Measurements from ENCODE around the gene PTPN7.

Gene PTPN7

GRCh38 chr1:202130297-202130721, 30.1 kb downstream of the PTPN7 start:
- Histone ChIP-seq H3K9me3 (ENCODE audit: insufficient read depth, low read depth, low read length) (no peaks in the 10 kb centered on the region), H3K27me3 (ENCODE audit: insufficient read depth, low read length) (no peaks in the 10 kb centered on the region), H3K27ac (ENCODE audit: low read length) (no peak overlapping the region), H3K4me1 (ENCODE audit: insufficient read depth, low read length) (no peaks in the 10 kb centered on the region), H3K36me3 (ENCODE audit: insufficient read depth, low read depth, low read length) (peaks cover 29% of the 10 kb centered on the region), H3K4me3 (ENCODE audit: low read length) (no peak overlapping the region), H3K9ac (ENCODE audit: low read depth, low read length) (no peak overlapping the region)

DNA sequence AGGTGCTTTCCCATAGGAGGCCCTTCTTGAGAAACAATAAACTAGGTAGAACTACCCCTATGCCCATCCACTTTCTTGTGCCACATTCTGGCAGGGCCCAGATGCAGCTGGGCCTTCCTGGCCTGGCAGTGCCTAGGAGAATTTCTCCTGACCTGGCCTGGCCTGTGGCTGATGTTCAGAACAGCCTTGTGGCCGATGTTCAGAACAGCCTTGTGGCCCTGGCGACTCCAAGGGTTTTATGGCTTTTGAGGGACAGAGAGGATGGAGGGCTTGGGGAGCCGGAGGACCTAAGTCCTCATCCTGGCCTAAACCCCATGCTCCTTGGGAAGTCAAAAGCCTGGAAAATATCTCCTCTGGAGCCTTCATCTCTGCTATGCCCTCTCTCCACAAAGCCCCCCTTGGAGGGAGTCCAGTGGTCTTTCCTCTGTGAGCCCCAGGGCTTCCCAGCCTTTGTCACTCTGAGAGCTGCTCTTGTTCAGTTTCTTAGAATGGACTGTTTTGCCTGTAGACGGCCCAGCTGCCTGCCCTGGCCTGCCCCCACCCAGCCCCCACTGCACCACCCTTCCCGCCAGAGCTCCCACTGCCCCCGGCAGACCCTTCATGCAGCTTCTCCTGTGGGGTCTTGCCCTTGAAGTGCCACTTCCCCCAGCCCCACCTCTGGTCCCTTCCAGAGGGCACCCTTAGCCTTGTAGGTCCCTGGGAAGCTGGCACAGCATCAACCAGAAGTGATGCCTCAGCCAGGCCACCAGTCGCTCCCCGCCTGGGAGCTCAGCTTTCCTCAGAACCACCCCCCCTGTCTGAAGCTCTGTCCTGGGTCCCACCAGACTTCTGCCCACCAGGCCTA, 30.7 kb downstream of the PTPN7 start:
- no peaks in the 10 kb centered on the region for H3K27me3 ChIP-seq (ENCODE audit: insufficient read depth, low read length)
- peaks cover 25% of the 10 kb centered on the region for H3K36me3 ChIP-seq (ENCODE audit: insufficient read depth, low read depth, low read length)
- H3K4me1 ChIP-seq (ENCODE audit: insufficient read depth, low read length), result no peaks in the 10 kb centered on the region
- no peak overlapping the region for H3K9ac ChIP-seq (ENCODE audit: low read depth, low read length)
- no peak overlapping the region for H3K4me3 ChIP-seq (ENCODE audit: low read length)
- H3K9me3 ChIP-seq (ENCODE audit: insufficient read depth, low read depth, low read length), result no peaks in the 10 kb centered on the region
- no peak overlapping the region for H3K27ac ChIP-seq (ENCODE audit: low read length)

DNA sequence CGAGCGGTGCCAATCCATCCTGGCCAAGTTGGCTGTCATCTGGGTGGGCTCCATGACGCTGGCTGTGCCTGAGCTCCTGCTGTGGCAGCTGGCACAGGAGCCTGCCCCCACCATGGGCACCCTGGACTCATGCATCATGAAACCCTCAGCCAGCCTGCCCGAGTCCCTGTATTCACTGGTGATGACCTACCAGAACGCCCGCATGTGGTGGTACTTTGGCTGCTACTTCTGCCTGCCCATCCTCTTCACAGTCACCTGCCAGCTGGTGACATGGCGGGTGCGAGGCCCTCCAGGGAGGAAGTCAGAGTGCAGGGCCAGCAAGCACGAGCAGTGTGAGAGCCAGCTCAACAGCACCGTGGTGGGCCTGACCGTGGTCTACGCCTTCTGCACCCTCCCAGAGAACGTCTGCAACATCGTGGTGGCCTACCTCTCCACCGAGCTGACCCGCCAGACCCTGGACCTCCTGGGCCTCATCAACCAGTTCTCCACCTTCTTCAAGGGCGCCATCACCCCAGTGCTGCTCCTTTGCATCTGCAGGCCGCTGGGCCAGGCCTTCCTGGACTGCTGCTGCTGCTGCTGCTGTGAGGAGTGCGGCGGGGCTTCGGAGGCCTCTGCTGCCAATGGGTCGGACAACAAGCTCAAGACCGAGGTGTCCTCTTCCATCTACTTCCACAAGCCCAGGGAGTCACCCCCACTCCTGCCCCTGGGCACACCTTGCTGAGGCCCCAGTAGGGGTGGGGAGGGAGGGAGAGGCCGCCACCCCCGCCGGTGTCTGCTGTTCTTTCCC, 32.4 kb downstream of the PTPN7 start:
- Histone ChIP-seq H3K27ac (ENCODE audit: low read length) (no peak overlapping the region), H3K36me3 (ENCODE audit: insufficient read depth, low read depth, low read length) (peaks cover 10% of the 10 kb centered on the region), H3K9ac (ENCODE audit: low read depth, low read length) (no peak overlapping the region), H3K27me3 (ENCODE audit: insufficient read depth, low read length) (no peaks in the 10 kb centered on the region), H3K4me1 (ENCODE audit: insufficient read depth, low read length) (no peaks in the 10 kb centered on the region), H3K9me3 (ENCODE audit: insufficient read depth, low read depth, low read length) (no peaks in the 10 kb centered on the region), H3K4me3 (ENCODE audit: low read length) (no peak overlapping the region)

- H3K36me3 ChIP-seq (ENCODE audit: insufficient read depth, low read depth, low read length), result 0 out of 2 replicates have a peak, but pooled peaks cover under 1% of the 10 kb centered on the region
- no peak overlapping the region for H3K9ac ChIP-seq (ENCODE audit: low read depth, low read length)
- no peaks in the 10 kb centered on the region for H3K4me1 ChIP-seq (ENCODE audit: insufficient read depth, low read length)
- H3K9me3 ChIP-seq (ENCODE audit: insufficient read depth, low read depth, low read length), result no peaks in the 10 kb centered on the region
- no peak overlapping the region for H3K4me3 ChIP-seq (ENCODE audit: low read length)
- H3K27ac ChIP-seq (ENCODE audit: low read length), result no peak overlapping the region
- H3K27me3 ChIP-seq (ENCODE audit: insufficient read depth, low read length), result no peaks in the 10 kb centered on the region
Observed at GRCh38 chr1:202127061-202127460, 33.3 kb downstream of the PTPN7 start.

- Histone ChIP-seq H3K27ac (ENCODE audit: low read length) (no peak overlapping the region), H3K9ac (ENCODE audit: low read depth, low read length) (no peak overlapping the region), H3K4me1 (ENCODE audit: insufficient read depth, low read length) (no peaks in the 10 kb centered on the region), H3K27me3 (ENCODE audit: insufficient read depth, low read length) (no peaks in the 10 kb centered on the region), H3K4me3 (ENCODE audit: low read length) (no peak overlapping the region), H3K9me3 (ENCODE audit: insufficient read depth, low read depth, low read length) (no peaks in the 10 kb centered on the region), H3K36me3 (ENCODE audit: insufficient read depth, low read depth, low read length) (no peaks in the 10 kb centered on the region)
Observed at GRCh38 chr1:202126426-202126825, 34.0 kb downstream of the PTPN7 start.

DNA sequence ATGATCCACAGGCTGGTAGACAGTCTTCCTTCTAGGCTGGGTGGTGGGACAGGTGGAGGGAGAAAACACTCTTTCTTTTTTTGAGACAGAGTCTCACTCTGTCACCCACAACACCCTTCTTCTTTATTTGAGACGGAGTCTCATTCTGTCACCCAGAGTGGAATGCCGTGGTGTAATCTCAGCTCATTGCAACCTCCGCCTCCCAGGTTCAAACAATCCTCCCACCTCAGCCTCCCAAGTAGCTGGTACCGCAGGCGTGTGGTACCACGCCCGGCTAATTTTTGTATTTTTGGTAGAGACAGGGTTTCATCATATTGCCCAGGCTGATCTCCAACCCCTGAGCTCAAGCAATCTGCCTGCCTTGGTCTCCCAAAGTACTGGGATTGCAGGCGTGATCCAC, 34.8 kb downstream of the PTPN7 start:
- no peak overlapping the region for H3K9ac ChIP-seq (ENCODE audit: low read depth, low read length)
- no peaks in the 10 kb centered on the region for H3K27me3 ChIP-seq (ENCODE audit: insufficient read depth, low read length)
- H3K36me3 ChIP-seq (ENCODE audit: insufficient read depth, low read depth, low read length), result no peaks in the 10 kb centered on the region
- no peaks in the 10 kb centered on the region for H3K9me3 ChIP-seq (ENCODE audit: insufficient read depth, low read depth, low read length)
- no peak overlapping the region for H3K4me3 ChIP-seq (ENCODE audit: low read length)
- no peak overlapping the region for H3K27ac ChIP-seq (ENCODE audit: low read length)
- no peaks in the 10 kb centered on the region for H3K4me1 ChIP-seq (ENCODE audit: insufficient read depth, low read length)

DNA sequence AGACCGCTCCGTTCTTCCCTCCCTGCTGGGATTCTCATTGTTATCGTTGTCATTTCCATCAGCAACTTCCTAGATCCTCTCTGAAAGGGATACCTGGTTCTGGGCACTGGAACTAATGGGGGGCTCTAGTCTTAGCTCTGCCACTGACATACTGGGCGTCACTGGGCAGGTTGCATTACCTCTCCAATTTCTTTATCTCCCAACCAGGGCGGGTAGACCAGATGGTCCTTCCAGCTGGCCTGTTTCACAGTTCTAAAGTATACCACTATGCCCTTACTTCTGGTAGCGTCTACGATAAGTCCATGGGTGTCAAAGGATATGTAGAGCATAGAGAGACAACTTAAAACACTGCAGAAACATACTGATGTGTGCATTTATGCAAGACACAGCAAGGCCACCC, 36.3 kb downstream of the PTPN7 start:
- H3K27me3 ChIP-seq (ENCODE audit: insufficient read depth, low read length), result no peaks in the 10 kb centered on the region
- H3K27ac ChIP-seq (ENCODE audit: low read length), result no peak overlapping the region
- H3K4me3 ChIP-seq (ENCODE audit: low read length), result no peak overlapping the region
- H3K9me3 ChIP-seq (ENCODE audit: insufficient read depth, low read depth, low read length), result no peaks in the 10 kb centered on the region
- H3K9ac ChIP-seq (ENCODE audit: low read depth, low read length), result no peak overlapping the region
- no peaks in the 10 kb centered on the region for H3K4me1 ChIP-seq (ENCODE audit: insufficient read depth, low read length)
- H3K36me3 ChIP-seq (ENCODE audit: insufficient read depth, low read depth, low read length), result no peaks in the 10 kb centered on the region

GRCh38 chr1:202123336-202123813, 37.0 kb downstream of the PTPN7 start:
- Histone ChIP-seq H3K36me3 (ENCODE audit: insufficient read depth, low read depth, low read length) (no peaks in the 10 kb centered on the region), H3K27ac (ENCODE audit: low read length) (no peak overlapping the region)

DNA sequence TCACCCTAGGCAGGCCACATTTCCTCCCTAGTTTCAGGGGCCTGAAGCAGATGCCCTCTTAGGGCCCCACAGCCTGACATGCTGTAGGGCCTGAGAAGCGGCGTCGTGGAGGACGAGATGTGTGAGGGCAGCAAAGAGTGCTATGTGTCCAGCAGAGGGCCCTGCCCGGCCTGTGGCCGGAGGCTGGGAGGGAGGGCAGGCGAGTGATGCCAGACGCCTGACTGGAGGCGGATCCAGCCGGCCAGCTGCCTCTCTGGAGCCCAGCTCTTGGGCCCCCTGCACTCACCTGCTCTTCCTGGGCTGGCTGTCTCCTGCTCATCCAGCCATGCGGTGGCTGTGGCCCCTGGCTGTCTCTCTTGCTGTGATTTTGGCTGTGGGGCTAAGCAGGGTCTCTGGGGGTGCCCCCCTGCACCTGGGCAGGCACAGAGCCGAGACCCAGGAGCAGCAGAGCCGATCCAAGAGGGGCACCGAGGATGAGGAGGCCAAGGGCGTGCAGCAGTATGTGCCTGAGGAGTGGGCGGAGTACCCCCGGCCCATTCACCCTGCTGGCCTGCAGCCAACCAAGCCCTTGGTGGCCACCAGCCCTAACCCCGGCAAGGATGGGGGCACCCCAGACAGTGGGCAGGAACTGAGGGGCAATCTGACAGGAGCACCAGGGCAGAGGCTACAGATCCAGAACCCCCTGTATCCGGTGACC, 37.6 kb downstream of the PTPN7 start, which contains the start of gene GPR37L1:
GPR37L1 (plus strand) TSS at position 279 of the 697 bp plus-strand sequence; CDS start at position 326, 47 bp downstream.
- H3K9ac ChIP-seq (ENCODE audit: low read depth, low read length), result no peak within 1 kb of the TSS

More at GRCh38 chr1:202123336-202123813, 37.0 kb downstream of the PTPN7 start:
- H3K4me3 ChIP-seq (ENCODE audit: low read length), result no peak overlapping the region
- no peaks in the 10 kb centered on the region for H3K27me3 ChIP-seq (ENCODE audit: insufficient read depth, low read length)
- H3K4me1 ChIP-seq (ENCODE audit: insufficient read depth, low read length), result no peaks in the 10 kb centered on the region
- no peak overlapping the region for H3K9ac ChIP-seq (ENCODE audit: low read depth, low read length)
- H3K9me3 ChIP-seq (ENCODE audit: insufficient read depth, low read depth, low read length), result no peaks in the 10 kb centered on the region

GRCh38 chr1:202121006-202121405, 39.4 kb downstream of the PTPN7 start:
- Histone ChIP-seq H3K4me1 (ENCODE audit: insufficient read depth, low read length) (no peaks in the 10 kb centered on the region), H3K4me3 (ENCODE audit: low read length) (no peak overlapping the region), H3K27ac (ENCODE audit: low read length) (no peak overlapping the region), H3K36me3 (ENCODE audit: insufficient read depth, low read depth, low read length) (no peaks in the 10 kb centered on the region), H3K9ac (ENCODE audit: low read depth, low read length) (no peak overlapping the region), H3K27me3 (ENCODE audit: insufficient read depth, low read length) (no peaks in the 10 kb centered on the region), H3K9me3 (ENCODE audit: insufficient read depth, low read depth, low read length) (no peaks in the 10 kb centered on the region)

More for the DNA sequence above, 37.6 kb downstream of the PTPN7 start, which contains the start of gene GPR37L1:
- Histone ChIP-seq H3K9me3 (ENCODE audit: insufficient read depth, low read depth, low read length) (no peaks in the 10 kb centered on the region), H3K4me1 (ENCODE audit: insufficient read depth, low read length) (no peaks in the 10 kb centered on the region), H3K27ac (ENCODE audit: low read length) (no peak within 1 kb of the TSS), H3K36me3 (ENCODE audit: insufficient read depth, low read depth, low read length) (no peaks in the 10 kb centered on the region), H3K4me3 (ENCODE audit: low read length) (no peak within 1 kb of the TSS), H3K27me3 (ENCODE audit: insufficient read depth, low read length) (no peaks in the 10 kb centered on the region)

GRCh38 chr1:202117898-202118371, 42.5 kb downstream of the PTPN7 start:
- Histone ChIP-seq H3K9ac (ENCODE audit: low read depth, low read length) (no peak overlapping the region), H3K27me3 (ENCODE audit: insufficient read depth, low read length) (no peaks in the 10 kb centered on the region), H3K4me3 (ENCODE audit: low read length) (no peak overlapping the region), H3K9me3 (ENCODE audit: insufficient read depth, low read depth, low read length) (no peaks in the 10 kb centered on the region), H3K36me3 (ENCODE audit: insufficient read depth, low read depth, low read length) (no peaks in the 10 kb centered on the region), H3K4me1 (ENCODE audit: insufficient read depth, low read length) (peaks cover 5% of the 10 kb centered on the region; the same call in 1 of the 2 replicates), H3K27ac (ENCODE audit: low read length) (no peak overlapping the region)

All from iPS-20b (cell line).